DMS79 treated with DMSO at 0.1 percent for 48 hours (cell line): ENCODE data around the gene CKS2.
"Not testable (repeated sequence)": the region's sequence is repeated elsewhere in the genome, so short reads cannot be mapped to it uniquely, and the experiment has no call there.

Experiments used
- DNase-seq: peaks from one replicate; lab custom pipeline; 2025; lab: John Stamatoyannopoulos, UW

CKS2 gene

DNA sequence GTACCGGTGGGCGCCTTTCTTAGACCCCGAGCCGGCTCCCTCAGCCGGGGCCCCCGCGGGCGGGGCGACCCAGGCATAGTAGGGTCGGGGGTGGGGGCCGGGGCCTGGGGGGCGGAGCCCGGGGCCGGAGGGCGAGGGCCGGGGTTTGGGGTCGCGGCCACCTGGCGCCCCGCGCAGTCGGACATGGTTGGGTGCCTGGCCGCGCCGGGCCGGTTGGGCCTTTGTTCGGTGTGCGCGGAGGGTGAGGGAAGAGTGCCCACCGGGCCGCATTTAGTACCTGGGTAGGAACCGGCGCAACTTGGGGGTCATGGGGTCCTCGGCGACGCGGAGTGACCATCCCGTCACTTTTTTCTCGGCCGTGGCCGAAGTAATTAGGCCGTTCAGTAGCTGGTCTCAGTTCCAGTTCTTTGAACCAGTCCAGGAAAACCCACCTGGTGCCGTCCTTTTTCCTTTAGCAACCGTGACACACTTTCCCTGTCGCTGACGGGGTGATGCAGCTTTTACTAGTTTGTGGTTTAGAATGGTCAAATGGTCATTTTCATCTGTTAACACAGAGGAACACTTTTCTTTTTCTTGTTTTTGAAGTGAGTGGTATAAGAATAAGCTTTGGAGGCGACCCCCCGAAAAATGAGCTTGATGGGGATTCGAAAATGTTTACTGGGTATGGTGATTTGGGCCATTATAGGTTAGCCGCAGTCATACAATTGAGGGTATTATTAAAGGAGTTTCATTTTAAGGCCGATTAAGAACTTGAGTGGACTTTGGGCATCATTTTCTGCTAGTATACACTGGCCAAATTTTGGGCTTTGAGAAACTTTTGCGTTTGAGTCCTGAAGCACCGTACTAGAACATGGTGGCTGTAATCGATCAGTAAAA lies 589 bp downstream of the CKS2 start:
- DNase-seq = no peak

GRCh38 chr9:89312222-89312571 lies 1.2 kb downstream of the CKS2 start:
- peak; percentile 2 for DNase-seq

DNA sequence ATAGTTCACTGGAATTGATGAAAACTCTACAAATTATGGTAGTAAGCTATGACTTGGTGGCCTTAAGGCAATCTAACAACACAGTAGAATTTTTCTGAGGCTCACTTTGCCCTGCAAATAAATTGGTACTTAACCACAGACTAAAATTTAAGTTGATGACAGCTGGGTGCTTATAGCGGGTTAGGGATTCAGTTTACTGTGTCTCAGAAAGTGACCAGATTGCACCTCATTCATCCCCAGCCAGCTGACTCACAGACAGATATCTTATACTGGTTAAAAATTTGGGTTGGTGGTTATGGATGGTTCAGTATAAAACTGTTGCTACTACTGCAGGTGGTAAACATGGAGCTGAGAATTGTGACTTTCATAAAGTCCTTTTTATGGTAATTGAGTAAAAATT lies 2.8 kb downstream of the CKS2 start:
- DNase-seq = no peak

DNA sequence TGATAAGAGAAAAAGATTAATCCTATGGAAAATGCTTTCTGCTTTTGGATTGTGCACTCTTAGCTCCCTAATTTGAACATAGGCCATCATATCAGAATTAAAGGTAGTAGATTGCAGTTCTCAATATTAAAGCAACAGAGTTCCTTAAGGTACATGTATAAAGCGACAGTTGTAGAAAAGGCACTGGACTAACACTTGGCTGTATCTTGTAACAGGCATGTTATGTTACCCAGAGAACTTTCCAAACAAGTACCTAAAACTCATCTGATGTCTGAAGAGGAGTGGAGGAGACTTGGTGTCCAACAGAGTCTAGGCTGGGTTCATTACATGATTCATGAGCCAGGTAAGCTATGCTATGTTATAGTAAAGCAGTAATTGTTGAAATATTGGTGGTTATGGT lies 4.0 kb downstream of the CKS2 start:
- no peak for DNase-seq

DNA sequence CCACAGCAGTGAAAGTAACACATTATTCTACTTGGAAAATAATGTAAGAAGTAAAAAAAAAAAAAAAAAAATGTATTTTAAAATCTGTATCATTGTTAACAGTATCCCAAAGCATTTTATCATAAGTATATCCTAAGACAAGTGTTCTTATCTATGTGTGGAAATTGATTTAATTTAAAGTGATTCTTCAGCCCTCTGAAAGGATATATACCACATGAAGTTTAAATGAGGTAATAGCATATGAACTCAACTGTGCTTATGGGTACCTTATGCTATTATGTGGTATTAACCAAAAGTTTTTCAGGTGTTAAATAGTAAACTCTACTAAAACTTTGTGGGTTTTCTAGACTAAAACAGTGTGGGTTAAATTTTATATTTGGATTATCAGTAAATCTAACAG lies 4.5 kb downstream of the CKS2 start:
- no peak for DNase-seq

GRCh38 chr9:89317282-89317681 lies 6.3 kb downstream of the CKS2 start:
- no peak for DNase-seq

DNA sequence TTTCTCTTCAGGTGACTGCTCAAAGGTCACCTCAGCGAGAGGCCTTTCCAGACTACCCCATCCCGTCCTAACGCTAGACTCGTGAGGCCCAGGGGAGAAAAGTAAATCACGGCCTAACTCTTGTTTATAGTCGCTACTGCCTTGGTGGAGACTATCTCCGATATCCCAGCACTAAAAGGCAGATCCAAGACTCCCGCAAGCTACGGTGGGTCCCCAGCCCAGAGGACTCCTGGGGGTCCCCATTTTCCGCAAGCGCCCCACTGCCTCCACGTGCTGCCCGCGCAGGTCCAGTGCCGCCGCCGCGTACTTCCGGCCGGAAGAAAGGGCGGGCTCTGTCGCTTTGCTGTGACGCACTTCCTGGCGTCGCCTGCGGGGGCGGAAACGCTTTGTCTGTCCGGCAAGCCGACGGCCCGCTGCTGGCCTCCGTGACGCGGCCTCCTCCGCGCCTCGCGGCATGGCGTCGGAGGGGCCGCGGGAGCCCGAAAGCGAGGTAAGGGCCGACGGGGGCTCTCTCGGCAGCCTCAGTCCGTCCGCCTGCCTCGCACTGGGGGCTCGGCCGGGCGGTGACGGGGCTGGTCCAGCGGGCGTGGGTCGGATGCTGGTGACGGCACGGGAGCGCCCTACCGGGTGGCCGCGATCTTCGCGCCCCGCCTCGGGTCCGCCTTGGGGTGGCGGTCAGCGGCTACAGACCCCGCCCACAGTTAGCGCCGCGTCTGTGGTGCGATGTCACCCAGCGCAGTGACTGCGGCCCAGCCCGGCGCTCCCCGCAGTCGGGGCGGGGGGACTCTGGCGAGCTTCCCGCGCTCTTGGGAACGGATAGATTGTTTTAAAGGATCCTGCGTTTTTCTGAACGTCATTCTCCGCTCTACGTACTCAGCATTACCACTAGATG lies 7.4 kb downstream of the CKS2 start, which contains the start of gene SECISBP2:
SECISBP2 (plus strand) TSS at position 378 of the 892 bp plus-strand sequence; CDS start at position 455, 77 bp downstream.
- peak; percentile 68 for DNase-seq

- DNase-seq = no peak
These were observed 8.3 kb downstream of the CKS2 start for GRCh38 chr9:89319015-89319905.

DNA sequence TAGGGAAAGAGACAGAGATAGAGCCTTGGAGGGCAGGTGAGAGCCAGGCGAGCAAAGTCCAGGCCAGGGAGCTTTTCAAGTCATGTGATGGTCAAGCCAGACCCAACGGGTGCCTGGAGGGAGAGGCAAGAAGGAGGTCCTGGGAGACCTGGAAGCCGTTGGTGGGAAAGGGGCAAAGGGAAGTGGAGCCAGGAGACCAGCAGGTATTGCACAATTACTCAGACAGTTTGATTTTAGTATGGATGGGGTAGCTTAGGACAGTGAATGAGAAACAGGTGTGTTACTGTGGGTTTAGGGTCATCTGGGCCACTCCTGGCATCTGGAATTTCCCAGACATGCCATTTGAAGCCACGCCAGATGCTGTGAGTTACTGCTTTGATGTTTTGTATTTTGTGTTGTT lies 12.4 kb downstream of the CKS2 start:
- no peak for DNase-seq

DNA sequence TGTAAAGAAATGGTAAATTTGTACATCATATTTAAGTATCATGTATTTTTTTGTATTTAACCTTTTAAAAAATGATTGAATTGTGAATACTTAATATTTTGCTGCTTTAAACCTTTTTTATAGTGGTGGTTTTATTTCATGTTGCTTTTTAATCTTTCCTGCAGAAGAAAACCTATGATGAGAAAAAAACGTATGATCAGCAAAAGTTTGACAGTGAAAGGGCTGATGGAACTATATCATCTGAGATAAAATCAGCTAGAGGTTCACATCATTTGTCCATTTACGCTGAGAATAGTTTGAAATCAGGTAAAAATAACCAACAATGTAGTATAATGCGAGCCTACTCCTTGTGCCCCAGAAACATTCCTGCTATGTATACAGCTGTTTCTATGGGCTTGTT lies 14.7 kb downstream of the CKS2 start:
- no peak for DNase-seq

- DNase-seq = no peak
These were observed 17.1 kb downstream of the CKS2 start for GRCh38 chr9:89328064-89328463.

DNA sequence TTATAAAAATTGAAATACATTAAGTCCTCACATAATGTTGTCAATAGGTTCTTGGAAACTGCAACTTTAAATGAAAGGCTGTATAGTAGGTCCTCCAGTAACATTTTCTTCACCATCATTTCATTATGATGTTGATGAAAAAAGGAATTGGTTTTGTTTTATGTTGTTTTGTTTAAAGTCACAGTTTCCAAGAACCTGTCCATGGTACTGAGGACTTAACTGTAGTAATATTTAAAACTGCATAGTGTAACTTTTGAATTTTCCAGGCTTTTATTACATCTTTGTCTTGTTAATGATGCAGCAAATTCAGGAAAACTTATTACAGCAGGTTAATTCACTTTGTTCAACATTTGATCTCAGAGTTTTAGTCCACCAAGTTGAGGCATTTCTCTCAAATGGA lies 18.9 kb downstream of the CKS2 start:
- no peak for DNase-seq

GRCh38 chr9:89330513-89330912 lies 19.5 kb downstream of the CKS2 start:
- DNase-seq = no peak

GRCh38 chr9:89339807-89340206 lies 28.8 kb downstream of the CKS2 start:
- no peak for DNase-seq

- no peak for DNase-seq
These were observed 29.3 kb downstream of the CKS2 start for GRCh38 chr9:89340332-89340731.

DNA sequence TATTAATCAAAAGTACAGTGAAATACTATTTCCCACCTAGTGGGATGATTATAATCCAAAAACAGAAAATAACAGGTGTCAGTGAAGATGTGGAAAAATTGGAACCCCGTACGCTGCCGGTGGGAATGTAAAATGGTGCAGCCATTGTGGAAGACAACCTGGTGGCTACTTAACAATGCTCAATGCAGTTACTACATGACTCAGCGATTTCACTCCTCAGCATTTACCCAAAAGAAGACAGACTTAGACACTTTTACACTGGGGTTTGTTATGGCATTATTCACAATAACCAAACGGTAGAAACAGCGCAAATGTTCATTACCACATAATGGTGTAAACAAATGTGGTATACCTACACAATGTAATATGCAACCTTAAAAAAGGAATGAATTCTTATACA lies 31.2 kb downstream of the CKS2 start:
- DNase-seq = no peak

DNA sequence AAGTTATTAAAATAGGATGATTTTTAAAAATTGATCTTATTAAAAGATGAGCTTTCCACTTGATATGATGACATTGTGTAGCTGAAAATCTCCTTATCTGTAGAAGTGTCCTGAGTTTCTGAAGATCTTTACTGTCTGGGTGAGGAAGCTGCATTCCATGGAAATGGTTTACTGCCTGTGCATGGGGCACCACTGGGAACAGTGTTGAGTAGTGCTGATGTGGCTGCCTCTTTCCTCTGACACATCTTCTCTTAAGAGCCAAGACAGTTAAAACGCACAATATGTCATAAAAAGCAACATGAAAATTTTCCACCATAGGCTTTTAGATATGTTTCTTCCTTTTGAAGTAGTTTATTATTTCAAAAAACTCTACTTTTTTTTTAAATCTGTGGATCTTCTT lies 32.0 kb downstream of the CKS2 start:
- no peak for DNase-seq

GRCh38 chr9:89343812-89344211 lies 32.8 kb downstream of the CKS2 start:
- DNase-seq = not testable (repeated sequence)

GRCh38 chr9:89345476-89345875 lies 34.5 kb downstream of the CKS2 start:
- DNase-seq = no peak

DNA sequence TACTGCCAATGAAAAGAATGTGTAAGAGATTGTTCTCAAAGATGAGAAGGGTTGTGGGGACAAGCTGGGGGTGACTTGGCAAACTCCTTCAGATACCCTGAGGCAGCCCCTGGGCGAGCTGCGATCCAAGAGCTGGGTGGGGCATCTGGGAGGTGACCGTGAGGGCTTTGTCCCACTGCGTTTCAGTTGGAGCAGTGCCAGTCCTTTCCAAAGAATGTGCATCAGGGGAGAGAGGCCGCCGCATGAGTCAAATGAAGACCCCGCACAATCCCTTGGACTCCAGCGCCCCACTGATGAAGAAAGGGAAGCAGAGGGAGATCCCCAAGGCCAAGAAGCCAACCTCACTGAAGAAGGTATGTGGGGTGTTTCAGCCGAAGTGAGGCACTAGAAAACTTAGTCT lies 35.7 kb downstream of the CKS2 start:
- DNase-seq = no peak

DNA sequence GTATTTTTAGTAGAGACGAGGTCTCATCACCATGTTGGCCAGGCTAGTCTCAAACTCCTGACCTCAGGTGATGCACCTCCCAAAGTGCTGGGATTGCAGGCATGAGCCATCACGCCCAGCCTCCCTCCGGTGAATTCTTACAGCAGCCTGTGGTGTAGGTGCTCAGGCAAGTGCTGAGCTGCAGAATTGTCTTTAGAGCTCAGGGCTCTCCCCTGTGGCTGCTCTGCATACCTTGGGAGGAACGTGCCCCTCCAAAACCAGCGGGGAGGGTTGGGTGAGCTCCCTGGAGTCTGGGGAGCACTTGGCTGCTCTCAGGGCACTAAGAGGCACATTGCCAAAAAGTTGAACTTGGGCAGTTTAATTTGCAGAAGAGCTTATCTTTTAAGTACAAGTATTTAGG lies 36.7 kb downstream of the CKS2 start:
- DNase-seq = no peak

GRCh38 chr9:89349607-89350006 lies 38.6 kb downstream of the CKS2 start:
- no peak for DNase-seq
